Esophagus squamous epithelium (tissue), 4 donors: ENCODE measurements around the gene RANBP3.

Experiments
- CTCF ChIP-seq, 6 experiments: fragments of 450-650 bp in 4 of 6; fragments of 200-600 bp in 2 of 6; sonication (generic) in 2 of 6; IDR thresholded peaks; one replicate each; pipeline ENCODE4 v1.5.1; 2016 to 2019; ENCODE audit warnings: antibody characterized with exemption in 6 of 6, mild to moderate bottlenecking in 4 of 6, moderate library complexity in 4 of 6
- POLR2A ChIP-seq, 4 donors: fragments of 450-650 bp; IDR thresholded peaks; one replicate each; pipeline ENCODE4 v1.6.1; 2017; ENCODE audit warnings: antibody characterized with exemption in 4 of 4, mild to moderate bottlenecking in 4 of 4, moderate library complexity in 3 of 4

GRCh38 chr19:5993201-5993600 lies 15.3 kb upstream of the RANBP3 start:
- no peak for TF ChIP-seq CTCF (IDR thresholded peaks at IDR 0.05)
- no peak for TF ChIP-seq POLR2A (IDR thresholded peaks at IDR 0.05)
